Lung (tissue), 12 donors: ENCODE data around the gene TMEM203. TPM values are rescaled to one million over a fixed set of nuclear protein-coding genes. Genes with fewer than 3 reads are reported as not detected.
A peak's percentile ranks its signal among the peaks of the same experiment; 100 is the strongest.

Source experiments
- ATAC-seq: fragments of 200-7000 bp; cut with Tn5 transposase; one replicate; pipeline ENCODE4 v1.9.1; 2020; ENCODE audit warnings: moderate number of reproducible peaks; ENCODE audit not compliant: insufficient read depth, low FRiP score
- DNase-seq, 3 donors: peaks; one replicate each; pipeline ENCODE4 v3.0.0-alpha.2; 2013 to 2017
- H3K27ac ChIP-seq, 2 donors: one replicate each; pipeline ENCODE4 v1.5.1; 2013; ENCODE audit warnings: mild to moderate bottlenecking in 2 of 2, moderate library complexity in 2 of 2, control low read depth in 1 of 2, inconsistent platforms in 1 of 2, low read depth in 1 of 2, low read length in 1 of 2
- H3K27me3 ChIP-seq, 3 donors: one replicate each; pipeline ENCODE4 v1.5.1; 2013; ENCODE audit warnings: low read length in 2 of 3; ENCODE audit not compliant: control insufficient read depth in 3 of 3, insufficient read depth in 3 of 3
- H3K36me3 ChIP-seq, 4 donors: one replicate each; pipeline ENCODE4 v1.5.1; 2013; ENCODE audit warnings: low read length in 4 of 4, mild to moderate bottlenecking in 1 of 4, moderate library complexity in 1 of 4; ENCODE audit not compliant: control insufficient read depth in 4 of 4, insufficient read depth in 4 of 4
- H3K4me1 ChIP-seq, 5 donors: one replicate each; pipeline ENCODE4 v1.5.1; 2013; ENCODE audit warnings: low read length in 5 of 5, mild to moderate bottlenecking in 2 of 5, moderate library complexity in 1 of 5; ENCODE audit not compliant: control insufficient read depth in 5 of 5, insufficient read depth in 5 of 5
- H3K4me3 ChIP-seq: one replicate; pipeline ENCODE4 v1.5.1; 2013; ENCODE audit warnings: mild to moderate bottlenecking, control low read depth, moderate library complexity
- H3K9ac ChIP-seq, 2 donors: one replicate each; pipeline ENCODE4 v1.5.1; 2013; ENCODE audit warnings: low read length in 2 of 2, control low read depth in 1 of 2; ENCODE audit not compliant: insufficient read depth in 1 of 2
- H3K9me3 ChIP-seq, 4 donors: one replicate each; pipeline ENCODE4 v1.5.1; 2013; ENCODE audit warnings: low read length in 3 of 4, mild to moderate bottlenecking in 1 of 4, moderate library complexity in 1 of 4; ENCODE audit not compliant: control insufficient read depth in 4 of 4, insufficient read depth in 3 of 4
- CTCF ChIP-seq: IDR thresholded peaks from 2 replicates; pipeline ENCODE4 v1.5.1; 2012; ENCODE audit warnings: mild to moderate bottlenecking; ENCODE audit errors: control extremely low read depth, extremely low read depth
- WGBS, 2 donors: extraction: QIAGEN DNeasy Blood & Tissue Kit; methylation state at CpG; one replicate each; pipeline ENCODE4 v1.1.7; 2013; 5-methylcytosine and 5-hydroxymethylcytosine counted together
- polyA plus RNA-seq, 2 donors: library from polyadenylated mRNA; stranded (reverse); fragments of 200-250 nt; gene quantifications; one replicate each; pipeline ENCODE4 v1.2.1, GENCODE V29; 2013
- total RNA-seq, 2 donors: library from RNA; depleted of rRNA in 1 of 2; stranded (reverse); fragments of >200 nt in 1 of 2; gene quantifications; one replicate each; pipeline ENCODE4 v1.2.1, GENCODE V29; 2014 to 2021
- donor health status: control.
- donor health status: control.
- donor health status: Bipolar disorder and iron deficiency.
- donor health status: healthy.
- donor health status: DM: yes; HTN: yes; CAD: no.

TMEM203 gene
- total and polyA plus RNA-seq, 4 donors, result 26.0 to 39.3 (median 33.8) TPM

GRCh38 chr9:137201205-137201868 is 4.1 kb downstream of the TMEM203 start:
- no peaks in the 10 kb centered on the region for H3K27me3 ChIP-seq
- TF ChIP-seq CTCF, result no peak
- peak overlapping the region; percentile 77 to 97 for H3K27ac ChIP-seq
- ATAC-seq (no peak), DNase-seq (no peak)
- H3K4me1 ChIP-seq, result peaks cover 10 to 39% (median 23%) of the 10 kb centered on the region in 5 donors
- WGBS, 2 donors, result 21 to 22% methylated on average over 23 of the region's 23 CpGs
- peaks cover 0 to 8% (median 4%) of the 10 kb centered on the region in 4 donors for H3K36me3 ChIP-seq
- H3K4me3 ChIP-seq, result peak overlapping the region; percentile 78
- H3K9ac ChIP-seq, result no peak overlapping the region
- H3K9me3 ChIP-seq, result peaks cover 0 to 2% (median 0%) of the 10 kb centered on the region in 4 donors

GRCh38 chr9:137200311-137201204 is 4.9 kb downstream of the TMEM203 start, which contains the start of gene TPRN:
Gene TPRN (minus strand): TSS chr9:137200741. CDS start chr9:137200711, 30 bp downstream.
- H3K9me3 ChIP-seq, result peaks cover 0 to 2% (median 0%) of the 10 kb centered on the region in 4 donors
- peak within 1 kb of the TSS; percentile 78 for H3K4me3 ChIP-seq
- 1% methylated on average over 66 to 118 of the region's 118 CpGs for WGBS, 2 donors
- ATAC-seq, result peak; percentile 96
- H3K27ac ChIP-seq, result peak within 1 kb of the TSS; percentile 81 to 97
- no peak for TF ChIP-seq CTCF
- DNase-seq, result peak; percentile 99 to 100 (median 99)
- H3K27me3 ChIP-seq, result no peaks in the 10 kb centered on the region
- peaks cover 7 to 33% (median 21%) of the 10 kb centered on the region in 5 donors for H3K4me1 ChIP-seq
- peaks cover 0 to 8% (median 4%) of the 10 kb centered on the region in 4 donors for H3K36me3 ChIP-seq
- H3K9ac ChIP-seq, result no peak within 1 kb of the TSS

- no peak overlapping the region for H3K9ac ChIP-seq
Measured at GRCh38 chr9:137199411-137200121, 5.9 kb downstream of the TMEM203 start.

More at GRCh38 chr9:137199411-137200121, 5.9 kb downstream of the TMEM203 start:
- Histone ChIP-seq H3K9me3 (no peaks in the 10 kb centered on the region), H3K4me3 (peak overlapping the region; percentile 25), H3K27ac (peak overlapping the region; percentile 21 to 89), H3K27me3 (no peaks in the 10 kb centered on the region), H3K36me3 (peaks cover 0 to 8% (median 2%) of the 10 kb centered on the region in 4 donors), H3K4me1 (peaks cover 6 to 30% (median 19%) of the 10 kb centered on the region in 5 donors)
- TF ChIP-seq CTCF, result no peak
- ATAC-seq (no peak), DNase-seq (peak in 1 of 3 donors; percentile 18)
- WGBS, 2 donors, result 16 to 30% methylated on average over 44 to 51 of the region's 51 CpGs
